GM19438 (cell line): ENCODE data around the gene LGI2.

Experiments used
- ATAC-seq: cut with Tn5 transposase; IDR thresholded peaks from one replicate; pipeline ENCODE4 v1.9.1; 2021; ENCODE audit warnings: low read depth; ENCODE audit not compliant: unreplicated experiment

LGI2 gene

GRCh38 chr4:24968992-24969391 lies 61.8 kb downstream of the LGI2 start:
- ATAC-seq: no peak

- no peak for ATAC-seq
These were observed 62.5 kb downstream of the LGI2 start for GRCh38 chr4:24968278-24968677.

GRCh38 chr4:24967346-24967745 lies 63.4 kb downstream of the LGI2 start:
- ATAC-seq: no peak

- ATAC-seq: no peak
These were observed 64.7 kb downstream of the LGI2 start for GRCh38 chr4:24966076-24966475.

GRCh38 chr4:24965627-24966026 lies 65.1 kb downstream of the LGI2 start:
- no peak for ATAC-seq

GRCh38 chr4:24963277-24963676 lies 67.5 kb downstream of the LGI2 start:
- ATAC-seq: no peak

- ATAC-seq: no peak
These were observed 72.9 kb downstream of the LGI2 start for GRCh38 chr4:24957886-24958285.

GRCh38 chr4:24956763-24957162 lies 74.0 kb downstream of the LGI2 start:
- ATAC-seq: no peak

GRCh38 chr4:24956091-24956490 lies 74.7 kb downstream of the LGI2 start:
- ATAC-seq: no peak

- ATAC-seq: no peak
These were observed 78.1 kb downstream of the LGI2 start for GRCh38 chr4:24952667-24953066.

- ATAC-seq: no peak
These were observed 80.8 kb downstream of the LGI2 start for GRCh38 chr4:24949970-24950369.
